Ovary (tissue), 3 donors: ENCODE measurements around the gene TAF4.

ENCODE experiments used
- POLR2A ChIP-seq: fragments of 450-650 bp; IDR thresholded peaks from one replicate; pipeline ENCODE4 v1.6.1; 2017; ENCODE audit warnings: antibody characterized with exemption, mild to moderate bottlenecking, moderate library complexity
- TF ChIP-seq, protein P1 (sequence below), 3 donors: fragments of 450-650 bp in 2 of 3; fragments of 200-600 bp in 1 of 3; IDR thresholded peaks; one replicate each; pipeline versions ENCODE4 v1.5.1 to v1.8.0; 2016 to 2022; ENCODE audit warnings: antibody characterized with exemption in 3 of 3, mild to moderate bottlenecking in 1 of 3
- donor health status: DM: no; HTN: no; CAD: no.

DNA sequence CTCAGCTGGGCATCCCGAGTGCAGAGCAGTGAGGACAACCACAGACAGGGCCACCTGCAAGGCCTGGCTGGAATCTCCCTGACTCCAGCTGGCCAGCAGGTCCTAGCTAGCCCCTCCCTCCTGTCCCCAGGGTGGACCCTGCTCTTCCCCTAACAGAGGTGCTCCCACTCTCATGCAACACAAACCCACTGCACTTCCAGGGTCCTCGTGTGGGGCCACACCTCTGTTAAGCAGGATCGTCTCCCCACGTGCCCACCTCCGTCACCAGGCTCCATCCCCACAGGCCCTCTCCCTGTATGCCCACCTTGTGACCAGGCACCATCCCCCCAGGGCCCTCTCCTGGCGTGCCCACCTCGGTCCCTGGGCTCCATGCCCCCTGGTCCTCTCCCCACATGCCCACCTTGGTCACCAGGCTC lies 17.3 kb downstream of the TAF4 start:
- no peak for TF ChIP-seq POLR2A
- TF ChIP-seq, protein P1, sequence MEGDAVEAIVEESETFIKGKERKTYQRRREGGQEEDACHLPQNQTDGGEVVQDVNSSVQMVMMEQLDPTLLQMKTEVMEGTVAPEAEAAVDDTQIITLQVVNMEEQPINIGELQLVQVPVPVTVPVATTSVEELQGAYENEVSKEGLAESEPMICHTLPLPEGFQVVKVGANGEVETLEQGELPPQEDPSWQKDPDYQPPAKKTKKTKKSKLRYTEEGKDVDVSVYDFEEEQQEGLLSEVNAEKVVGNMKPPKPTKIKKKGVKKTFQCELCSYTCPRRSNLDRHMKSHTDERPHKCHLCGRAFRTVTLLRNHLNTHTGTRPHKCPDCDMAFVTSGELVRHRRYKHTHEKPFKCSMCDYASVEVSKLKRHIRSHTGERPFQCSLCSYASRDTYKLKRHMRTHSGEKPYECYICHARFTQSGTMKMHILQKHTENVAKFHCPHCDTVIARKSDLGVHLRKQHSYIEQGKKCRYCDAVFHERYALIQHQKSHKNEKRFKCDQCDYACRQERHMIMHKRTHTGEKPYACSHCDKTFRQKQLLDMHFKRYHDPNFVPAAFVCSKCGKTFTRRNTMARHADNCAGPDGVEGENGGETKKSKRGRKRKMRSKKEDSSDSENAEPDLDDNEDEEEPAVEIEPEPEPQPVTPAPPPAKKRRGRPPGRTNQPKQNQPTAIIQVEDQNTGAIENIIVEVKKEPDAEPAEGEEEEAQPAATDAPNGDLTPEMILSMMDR (IDR thresholded peaks at IDR 0.05), result no peak
